OCI-LY1 (cell line): Measurements from ENCODE around the gene TFEB.

Experiments used
- CTCF ChIP-seq: fragments of 200-600 bp; sonication (generic), shearing (Covaris generic); IDR thresholded peaks from 2 replicates; pipeline ENCODE4 v1.5.1; 2017; ENCODE audit warnings: mild to moderate bottlenecking, antibody characterized with exemption, low read length, moderate library complexity, mixed read lengths
- EZH2 ChIP-seq: fragments of 200-600 bp; sonication (generic), shearing (Covaris generic); IDR thresholded peaks from 2 replicates; pipeline ENCODE4 v1.8.0; 2017; ENCODE audit warnings: borderline replicate concordance, mixed run types, mild to moderate bottlenecking, antibody characterized with exemption, low read length, moderate library complexity, mixed read lengths

DNA sequence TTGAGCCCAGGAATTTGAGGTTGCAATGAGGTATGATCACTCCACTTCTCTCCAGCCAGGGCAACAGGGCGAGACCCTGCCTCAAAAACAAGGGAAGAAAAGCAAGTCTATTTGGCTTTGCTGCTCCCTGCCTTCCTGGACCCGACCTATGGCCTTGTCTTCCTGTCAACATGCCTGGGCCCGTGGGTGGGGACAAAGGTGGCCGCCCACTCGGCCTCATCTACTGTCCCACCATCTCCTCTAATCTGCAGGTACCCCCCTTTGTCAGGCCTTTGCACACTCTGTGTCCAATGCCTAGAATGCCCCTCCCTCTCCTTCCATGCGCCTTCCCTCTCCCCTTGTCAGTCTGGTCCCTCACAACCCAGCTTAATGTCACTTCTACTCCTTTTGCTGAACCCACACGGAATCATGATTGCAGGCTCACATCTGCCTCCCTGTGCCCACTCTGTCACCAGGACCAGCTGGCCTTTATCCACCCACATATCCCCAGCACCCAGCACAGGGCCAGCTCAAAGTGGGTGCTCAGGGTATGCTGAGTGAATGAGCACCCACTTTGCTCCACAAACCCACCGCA lies 56.8 kb downstream of the TFEB start:
- TF ChIP-seq CTCF = no peak
- TF ChIP-seq EZH2 = no peak
